HG03378 (cell line): ENCODE data around the gene SUFU.

Experiments used
- ATAC-seq: cut with Tn5 transposase; IDR thresholded peaks from one replicate; pipeline ENCODE4 v1.9.1; 2021; ENCODE audit warnings: mild to moderate bottlenecking, moderate library complexity; ENCODE audit not compliant: unreplicated experiment

SUFU gene

GRCh38 chr10:102546606-102547320 lies 43.0 kb downstream of the SUFU start:
- no peak for ATAC-seq

GRCh38 chr10:102549549-102549948 lies 45.8 kb downstream of the SUFU start:
- ATAC-seq = no peak

GRCh38 chr10:102550636-102551210 lies 47.0 kb downstream of the SUFU start:
- no peak for ATAC-seq

GRCh38 chr10:102552533-102552932 lies 48.8 kb downstream of the SUFU start:
- ATAC-seq = no peak

GRCh38 chr10:102553771-102554170 lies 50.0 kb downstream of the SUFU start:
- no peak for ATAC-seq

- no peak for ATAC-seq
Measured at GRCh38 chr10:102554531-102554930, 50.8 kb downstream of the SUFU start.

- ATAC-seq = no peak
Measured at GRCh38 chr10:102555781-102556328, 52.1 kb downstream of the SUFU start.

GRCh38 chr10:102557569-102557968 lies 53.8 kb downstream of the SUFU start:
- no peak for ATAC-seq

GRCh38 chr10:102559764-102560163 lies 56.0 kb downstream of the SUFU start:
- ATAC-seq = no peak

GRCh38 chr10:102564209-102564834 lies 60.5 kb downstream of the SUFU start:
- no peak for ATAC-seq

GRCh38 chr10:102565793-102566192 lies 62.0 kb downstream of the SUFU start:
- no peak for ATAC-seq

- no peak for ATAC-seq
Measured at GRCh38 chr10:102578782-102579181, 75.0 kb downstream of the SUFU start.

- no peak for ATAC-seq
Measured at GRCh38 chr10:102579328-102579727, 75.6 kb downstream of the SUFU start.

GRCh38 chr10:102580230-102580629 lies 76.5 kb downstream of the SUFU start:
- ATAC-seq = no peak

GRCh38 chr10:102581401-102581800 lies 77.6 kb downstream of the SUFU start:
- no peak for ATAC-seq

- ATAC-seq = no peak
Measured at GRCh38 chr10:102581981-102582580, 78.3 kb downstream of the SUFU start.

GRCh38 chr10:102583435-102584417 lies 80.0 kb downstream of the SUFU start:
- ATAC-seq = peak; percentile 66

GRCh38 chr10:102585026-102585425 lies 81.3 kb downstream of the SUFU start:
- ATAC-seq = no peak

- ATAC-seq = no peak
Measured at GRCh38 chr10:102586858-102587257, 83.1 kb downstream of the SUFU start.

- no peak for ATAC-seq
Measured at GRCh38 chr10:102588875-102589274, 85.1 kb downstream of the SUFU start.
